ENCODE data around the gene SPTY2D1. TPM values are rescaled to one million over a fixed set of nuclear protein-coding genes. Genes with fewer than 3 reads are reported as not detected.
"Not testable (repeated sequence)": the region's sequence is repeated elsewhere in the genome, so short reads cannot be mapped to it uniquely, and the experiment has no call there.

The SPTY2D1 gene
- total RNA-seq, 4 donors from 2014 or later: 16.3 to 30.1 (median 25.3) TPM

- H3K4me1 ChIP-seq: peaks cover 0 to 53% (median 0%) of the 10 kb centered on the region in 3 donors
- H3K27ac ChIP-seq: peak overlapping the region; percentile 6 to 76 (median 65)
- no peaks in the 10 kb centered on the region for H3K27me3 ChIP-seq
- TF ChIP-seq POLR2A (IDR thresholded peaks at IDR 0.05): no peak
- no peak for TF ChIP-seq POLR2AphosphoS5 (IDR thresholded peaks at IDR 0.05)
- TF ChIP-seq EP300 (IDR thresholded peaks at IDR 0.05): no peak
- TF ChIP-seq, protein P1, sequence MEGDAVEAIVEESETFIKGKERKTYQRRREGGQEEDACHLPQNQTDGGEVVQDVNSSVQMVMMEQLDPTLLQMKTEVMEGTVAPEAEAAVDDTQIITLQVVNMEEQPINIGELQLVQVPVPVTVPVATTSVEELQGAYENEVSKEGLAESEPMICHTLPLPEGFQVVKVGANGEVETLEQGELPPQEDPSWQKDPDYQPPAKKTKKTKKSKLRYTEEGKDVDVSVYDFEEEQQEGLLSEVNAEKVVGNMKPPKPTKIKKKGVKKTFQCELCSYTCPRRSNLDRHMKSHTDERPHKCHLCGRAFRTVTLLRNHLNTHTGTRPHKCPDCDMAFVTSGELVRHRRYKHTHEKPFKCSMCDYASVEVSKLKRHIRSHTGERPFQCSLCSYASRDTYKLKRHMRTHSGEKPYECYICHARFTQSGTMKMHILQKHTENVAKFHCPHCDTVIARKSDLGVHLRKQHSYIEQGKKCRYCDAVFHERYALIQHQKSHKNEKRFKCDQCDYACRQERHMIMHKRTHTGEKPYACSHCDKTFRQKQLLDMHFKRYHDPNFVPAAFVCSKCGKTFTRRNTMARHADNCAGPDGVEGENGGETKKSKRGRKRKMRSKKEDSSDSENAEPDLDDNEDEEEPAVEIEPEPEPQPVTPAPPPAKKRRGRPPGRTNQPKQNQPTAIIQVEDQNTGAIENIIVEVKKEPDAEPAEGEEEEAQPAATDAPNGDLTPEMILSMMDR (IDR thresholded peaks at IDR 0.05): no peak
- H3K4me3 ChIP-seq: no peak overlapping the region
- WGBS, 2 donors (ENCODE audit: low coverage in 1 of 2): 69 to 100% methylated on average over 1 to 3 of the region's 4 CpGs
- no peaks in the 10 kb centered on the region for H3K9me3 ChIP-seq
- peak; percentile 67 for ATAC-seq
- H3K36me3 ChIP-seq: peaks cover 0 to 19% of the 10 kb centered on the region in 2 donors
Observed at GRCh38 chr11:18600915-18601569, 33.1 kb downstream of the SPTY2D1 start.

- Histone ChIP-seq H3K27me3 (no peaks in the 10 kb centered on the region), H3K9me3 (no peaks in the 10 kb centered on the region), H3K27ac (peak within 1 kb of the TSS in 2 of 4 donors; percentile 63 to 76), H3K4me3 (no peak within 1 kb of the TSS), H3K36me3 (peaks cover 0 to 25% of the 10 kb centered on the region in 2 donors), H3K4me1 (peaks cover 0 to 57% (median 0%) of the 10 kb centered on the region in 3 donors)
- no peak for TF ChIP-seq EP300 (IDR thresholded peaks at IDR 0.05)
- TF ChIP-seq POLR2A (IDR thresholded peaks at IDR 0.05): no peak
- no peak for TF ChIP-seq POLR2AphosphoS5 (IDR thresholded peaks at IDR 0.05)
- TF ChIP-seq, protein P1 (IDR thresholded peaks at IDR 0.05): no peak
- no peak for ATAC-seq
- WGBS, 2 donors (ENCODE audit: low coverage in 1 of 2): 75 to 78% methylated on average over 4 to 7 of the region's 7 CpGs
Observed at GRCh38 chr11:18599739-18600230, 34.4 kb downstream of the SPTY2D1 start, which contains the start of gene MISFA. MISFA (plus strand) TSS chr11:18599789; CDS start chr11:18599929, 140 bp downstream.

DNA sequence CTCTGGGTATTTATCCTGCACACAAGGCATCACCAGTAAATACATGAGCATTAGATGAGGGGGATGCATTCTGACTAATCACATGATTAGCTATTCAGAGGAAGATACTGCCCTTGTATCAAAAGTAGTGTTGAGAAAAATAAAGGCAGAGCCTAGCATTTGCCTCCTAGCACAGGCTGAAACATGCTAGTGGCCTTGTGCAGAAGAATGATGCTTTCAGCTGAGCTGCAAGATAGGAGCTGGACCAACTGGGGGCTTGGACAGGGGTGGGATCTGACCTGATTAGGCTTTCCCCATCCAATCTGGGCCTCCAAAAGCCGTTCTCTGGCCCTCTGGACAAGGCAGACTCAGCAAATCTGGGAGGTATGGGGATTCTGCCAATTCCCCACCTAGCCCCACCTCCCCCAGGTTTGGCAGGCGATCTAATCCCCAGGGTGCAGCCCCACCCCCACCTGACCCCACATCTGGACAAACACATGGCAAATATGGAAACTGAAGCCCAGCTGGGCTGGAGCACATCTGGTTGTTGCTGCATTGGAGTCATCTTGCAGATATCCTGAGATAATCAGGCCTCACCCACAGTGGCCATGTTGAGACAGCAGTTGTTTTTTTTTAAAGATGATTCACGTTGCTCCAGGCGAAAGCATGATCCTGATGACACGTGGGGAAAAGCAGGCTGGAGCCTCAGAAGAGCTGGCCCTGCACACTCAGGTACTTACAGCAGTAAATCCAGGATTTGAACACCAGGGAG, 39.0 kb downstream of the SPTY2D1 start:
- TF ChIP-seq, protein P1 (IDR thresholded peaks at IDR 0.05): no peak
- TF ChIP-seq POLR2AphosphoS5 (IDR thresholded peaks at IDR 0.05) (no peak), EP300 (IDR thresholded peaks at IDR 0.05) (no peak), POLR2A (IDR thresholded peaks at IDR 0.05) (no peak)
- peaks cover 0 to 20% of the 10 kb centered on the region in 2 donors for H3K36me3 ChIP-seq
- no peaks in the 10 kb centered on the region for H3K27me3 ChIP-seq
- H3K9me3 ChIP-seq: no peaks in the 10 kb centered on the region
- peaks cover 0 to 49% (median 2%) of the 10 kb centered on the region in 3 donors for H3K4me1 ChIP-seq
- WGBS, 2 donors (ENCODE audit: low coverage in 1 of 2): 52% methylated on average over 3 of the region's 5 CpGs; no CpG with 5 or more reads in 1 of the 2 donors
- no peak for ATAC-seq
- no peak overlapping the region for H3K4me3 ChIP-seq
- H3K27ac ChIP-seq: no peak overlapping the region

DNA sequence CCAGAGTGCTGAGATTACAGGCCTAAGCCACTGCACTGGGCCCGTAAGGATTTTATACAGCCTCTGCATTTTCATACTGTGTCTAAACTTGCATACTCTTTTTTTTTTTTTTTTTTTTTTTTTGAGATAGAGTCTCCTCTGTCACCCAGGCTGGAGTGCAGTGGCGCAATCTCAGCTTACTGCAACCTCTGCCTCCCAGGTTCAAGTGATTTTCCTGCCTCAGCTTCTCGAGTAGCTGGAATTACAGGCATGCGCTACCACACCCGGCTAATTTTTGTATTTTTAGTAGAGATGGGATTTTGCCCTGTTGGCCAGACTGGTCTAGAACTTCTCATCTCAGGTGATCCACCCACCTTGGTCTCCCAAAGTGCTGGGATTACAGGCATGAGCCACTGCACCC, 40.1 kb downstream of the SPTY2D1 start:
- H3K27ac ChIP-seq, H3K9me3 ChIP-seq, H3K4me3 ChIP-seq, ATAC-seq, H3K27me3 ChIP-seq: not testable (repeated sequence)
- 90 to 96% methylated on average over 2 to 3 of the region's 5 CpGs for WGBS, 2 donors (ENCODE audit: low coverage in 1 of 2)
- peaks cover 0 to 20% of the 10 kb centered on the region in 2 donors for H3K36me3 ChIP-seq
- peaks cover 0 to 60% (median 10%) of the 10 kb centered on the region in 3 donors for H3K4me1 ChIP-seq

- TF ChIP-seq POLR2AphosphoS5 (IDR thresholded peaks at IDR 0.05): no peak
- no peak for TF ChIP-seq POLR2A (IDR thresholded peaks at IDR 0.05)
- TF ChIP-seq EP300 (IDR thresholded peaks at IDR 0.05): no peak
- TF ChIP-seq, protein P1 (IDR thresholded peaks at IDR 0.05): no peak
- Histone ChIP-seq H3K27ac (peak overlapping the region in 2 of 4 donors; percentile 88 to 91), H3K36me3 (peaks cover 0 to 7% of the 10 kb centered on the region in 2 donors), H3K4me1 (peaks cover 3 to 60% (median 10%) of the 10 kb centered on the region in 3 donors), H3K27me3 (no peaks in the 10 kb centered on the region), H3K9me3 (no peaks in the 10 kb centered on the region), H3K4me3 (no peak overlapping the region)
- no peak for ATAC-seq
- 37 to 58% methylated on average over 2 of the region's 2 CpGs for WGBS, 2 donors (ENCODE audit: low coverage in 1 of 2)
Observed at GRCh38 chr11:18590571-18590970, 43.6 kb downstream of the SPTY2D1 start.
